Activated CD4-positive, CD25-positive, alpha-beta regulatory T cell treated with anti-CD3 and anti-CD28 coated beads, Interleukin-2, amount 50 U/mL, for 16 hours (primary cell): ENCODE measurements around the gene PDCD1.
"Not testable (repeated sequence)": the region's sequence is repeated elsewhere in the genome, so short reads cannot be mapped to it uniquely, and the experiment has no call there.

Source experiments
- DNase-seq: peaks from one replicate; pipeline ENCODE4 v3.0.0-alpha.2; 2020; ENCODE audit warnings: low read depth, low spot score

The PDCD1 gene

DNA sequence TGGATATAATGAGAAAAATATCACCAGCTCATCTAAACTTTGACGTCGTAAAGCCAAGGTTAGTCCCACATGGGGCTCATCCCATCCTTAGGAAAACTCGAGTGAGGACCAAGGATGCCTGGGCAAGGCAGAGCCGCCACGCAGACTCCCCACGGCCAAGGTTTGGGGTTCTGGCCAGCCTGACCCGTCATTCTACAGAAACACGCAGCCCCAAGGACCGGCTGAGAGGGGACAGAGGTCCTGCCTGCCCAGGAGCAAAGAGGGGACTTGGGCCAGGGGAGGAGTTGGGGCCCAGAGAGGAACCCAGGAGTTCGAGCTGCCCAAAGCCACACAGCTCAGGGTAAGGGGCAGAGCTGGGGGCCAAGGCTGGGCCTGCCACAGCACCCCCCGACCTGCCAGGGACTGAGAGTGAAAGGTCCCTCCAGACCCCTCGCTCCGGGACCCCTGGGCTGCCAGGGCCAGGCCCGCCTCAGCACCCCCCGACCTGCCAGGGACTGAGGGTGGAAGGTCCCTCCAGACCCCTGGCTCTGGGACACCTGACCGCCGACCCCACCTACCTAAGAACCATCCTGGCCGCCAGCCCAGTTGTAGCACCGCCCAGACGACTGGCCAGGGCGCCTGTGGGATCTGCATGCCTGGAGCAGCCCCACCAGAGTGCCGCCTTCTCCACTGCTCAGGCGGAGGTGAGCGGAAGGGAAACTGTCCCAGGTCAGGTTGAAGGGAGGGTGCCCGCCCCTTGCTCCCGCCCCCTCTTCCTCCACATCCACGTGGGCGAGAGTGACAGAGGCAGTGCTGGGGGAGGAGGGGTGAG, at the start of gene PDCD1:
PDCD1 (minus strand) TSS at position 689 of the 811 bp plus-strand sequence; CDS start at position 633, 56 bp downstream.
- DNase-seq = no peak

DNA sequence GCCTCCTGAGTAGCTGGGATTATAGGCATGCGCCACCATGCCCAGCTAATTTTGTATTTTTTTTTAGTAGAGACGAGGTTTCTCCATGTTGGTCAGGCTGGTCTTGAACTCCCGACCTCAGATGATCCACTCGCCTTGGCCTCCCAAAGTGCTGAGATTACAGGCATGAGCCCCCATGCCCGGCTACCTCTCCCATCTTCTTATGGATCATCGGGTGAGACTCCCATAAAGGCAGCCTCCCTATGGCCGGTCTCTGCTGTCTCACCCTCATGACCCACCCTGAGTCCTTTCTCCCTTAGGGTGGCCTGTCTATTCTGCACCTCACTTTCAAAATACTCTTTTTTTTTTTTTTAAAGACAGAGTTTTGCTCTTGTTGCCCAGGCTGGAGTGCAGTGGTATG, 49.1 kb upstream of the PDCD1 start:
- DNase-seq = not testable (repeated sequence)

DNA sequence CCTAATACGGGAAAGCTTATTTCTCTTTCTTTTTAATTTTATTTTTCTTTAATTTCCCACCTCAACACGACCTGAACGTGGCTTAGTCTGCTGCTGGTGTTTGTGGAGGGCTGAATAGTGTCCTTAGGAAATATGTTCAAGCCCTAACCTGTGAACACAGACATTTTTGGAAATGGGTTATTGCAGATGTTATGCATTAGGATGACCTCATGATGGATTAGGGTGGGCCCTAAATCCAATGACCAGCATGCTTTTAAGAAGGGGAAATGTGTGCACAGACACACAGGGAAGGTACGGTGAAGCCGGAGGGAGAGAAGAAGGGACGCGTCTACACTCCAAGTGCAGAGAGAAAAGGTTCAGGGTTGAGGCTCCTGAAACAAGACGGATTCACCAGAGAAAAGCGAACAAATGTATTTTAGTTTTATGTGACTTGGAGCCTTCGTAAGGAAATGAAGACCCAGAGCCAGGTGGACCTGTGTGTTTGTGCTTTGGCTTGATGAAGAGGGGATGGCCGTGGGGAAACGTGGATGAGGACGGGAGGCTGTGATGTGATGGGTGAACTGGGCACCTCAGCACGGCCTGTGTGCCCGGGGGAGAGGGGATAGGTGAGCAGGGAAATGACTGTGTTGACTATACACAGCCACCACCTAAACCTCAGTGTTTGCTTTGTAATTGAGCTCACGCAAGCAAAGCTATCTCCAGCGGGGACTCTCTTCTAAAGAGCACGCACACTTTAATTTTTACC, 48.3 kb upstream of the PDCD1 start:
- no peak for DNase-seq

DNA sequence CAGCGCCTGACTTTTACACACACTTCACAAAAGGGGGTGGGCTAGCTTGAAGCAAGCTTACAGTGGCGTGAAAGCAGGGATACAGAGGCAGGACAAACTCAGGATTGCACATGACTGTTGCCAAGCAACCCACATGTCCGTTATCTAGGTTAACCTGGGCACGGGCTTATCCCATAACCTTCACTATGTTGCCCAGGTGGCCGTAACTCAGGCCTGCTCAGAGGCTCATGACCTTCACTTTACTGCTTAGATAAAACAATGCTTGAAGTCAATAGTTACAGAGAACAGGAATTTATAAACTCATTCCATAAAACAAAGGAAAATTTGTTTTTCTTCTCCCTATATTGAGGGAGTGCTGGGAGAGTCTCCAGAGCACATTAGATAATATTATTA, 47.7 kb upstream of the PDCD1 start:
- not testable (repeated sequence) for DNase-seq

DNA sequence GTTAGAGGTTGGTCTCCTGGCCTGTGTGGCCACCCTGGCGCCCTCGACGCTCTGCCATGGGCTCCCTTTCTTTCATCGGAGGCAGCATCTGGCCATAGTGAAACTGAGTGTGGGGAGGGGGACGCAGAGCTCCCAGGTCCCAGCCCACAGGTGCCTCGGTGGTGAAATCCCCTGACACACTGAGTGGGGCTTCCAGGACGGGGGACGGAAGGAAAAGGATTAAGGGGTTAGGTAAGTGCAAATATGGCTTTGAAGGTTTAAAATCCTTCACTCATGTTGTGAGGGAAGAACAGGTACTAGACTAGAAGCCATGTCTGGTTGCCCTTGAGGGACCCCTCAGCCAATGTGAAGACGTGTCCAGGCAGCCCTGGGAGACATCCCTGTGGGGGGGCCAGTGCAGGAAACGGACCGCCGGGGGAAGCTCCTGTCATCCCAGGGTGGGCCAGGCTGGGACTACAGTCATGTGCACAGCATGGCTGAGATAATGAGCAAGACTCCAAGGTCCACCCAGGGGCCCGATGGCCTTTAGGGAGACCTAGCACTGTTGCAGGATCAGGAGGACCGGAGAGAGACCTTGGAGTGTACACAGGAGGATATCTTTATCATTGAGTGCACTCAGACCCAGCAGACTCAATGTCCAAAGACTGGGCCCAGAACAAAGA, 47.2 kb upstream of the PDCD1 start:
- DNase-seq = no peak

DNA sequence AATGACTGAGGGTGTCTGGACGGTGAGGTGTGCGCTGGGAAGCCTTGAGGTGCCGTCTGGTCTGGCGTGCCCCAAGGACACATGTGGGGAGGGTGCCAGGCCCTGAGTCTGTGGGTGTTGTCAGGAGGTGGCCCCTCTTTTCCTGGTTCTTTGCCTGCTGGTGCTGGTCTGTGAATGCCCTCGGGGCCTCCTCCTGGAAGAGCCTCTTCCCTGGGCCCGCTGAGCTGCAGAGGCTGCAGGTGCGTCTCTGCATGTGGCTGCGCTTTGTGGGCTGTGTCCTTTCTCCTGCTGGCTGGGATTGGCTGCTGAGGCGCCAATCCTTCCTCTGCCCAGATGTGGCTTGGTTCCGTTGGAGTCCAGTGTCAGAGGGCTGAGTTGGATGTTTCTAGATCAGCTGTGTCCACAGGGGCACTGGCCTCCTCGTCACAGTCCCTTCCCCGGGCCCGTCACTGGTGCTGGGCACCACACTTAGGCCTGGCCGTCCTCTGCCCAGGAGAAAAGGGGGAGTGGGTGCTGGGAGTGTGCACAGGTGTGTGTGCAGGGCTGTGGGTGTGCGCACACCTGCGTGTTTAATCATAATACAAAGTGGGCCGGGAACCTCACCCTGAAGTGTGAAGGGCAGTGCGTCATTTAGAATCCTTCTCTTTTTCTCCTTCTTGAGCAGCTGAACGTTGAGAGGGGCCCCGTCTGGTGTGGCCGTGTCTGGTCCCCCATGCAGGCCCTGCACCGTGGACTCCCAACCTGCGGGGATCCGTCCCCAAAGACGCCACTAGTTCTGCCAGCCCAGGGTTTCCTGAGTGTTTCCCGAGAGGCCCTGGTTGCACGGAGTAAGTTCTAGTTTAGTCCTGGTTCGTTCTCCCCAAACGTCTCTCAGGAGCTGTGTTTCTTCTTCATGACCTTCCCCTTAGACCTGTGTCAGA, 46.4 kb upstream of the PDCD1 start:
- no peak for DNase-seq

DNA sequence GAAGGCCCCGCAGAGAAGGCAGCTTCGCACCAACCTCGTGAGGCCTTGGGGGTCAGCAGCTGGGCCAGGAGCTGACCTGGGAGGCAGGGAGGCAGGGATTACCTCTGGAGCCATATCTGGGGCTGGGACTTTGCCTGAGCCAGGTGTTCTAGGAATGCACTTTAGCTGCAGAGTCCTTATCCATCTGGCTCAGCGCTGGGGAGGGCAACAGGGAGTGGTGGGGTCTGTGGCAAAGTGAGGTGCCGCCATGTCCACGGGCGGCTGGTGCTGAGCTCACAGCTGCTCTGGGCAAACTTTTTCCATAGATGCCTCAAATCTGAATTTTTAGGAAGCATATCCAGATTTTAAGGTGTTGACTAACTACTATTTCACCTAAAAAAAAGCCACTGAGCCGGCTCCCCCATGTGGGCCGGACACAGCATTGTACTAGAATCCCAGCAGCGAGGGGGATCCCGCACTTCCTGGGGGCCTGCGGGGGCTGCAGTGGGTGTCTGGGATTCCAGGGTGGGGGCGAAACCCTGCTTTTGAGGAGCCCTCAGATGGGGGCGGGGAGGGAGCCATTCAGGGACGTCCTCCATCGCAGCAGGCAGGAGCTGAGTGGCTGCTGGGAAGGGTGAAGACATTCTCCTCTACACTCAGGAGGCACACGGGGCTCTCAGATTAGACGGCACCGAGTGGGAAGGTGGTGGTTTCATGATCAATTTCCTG, 45.5 kb upstream of the PDCD1 start:
- DNase-seq = no peak

DNA sequence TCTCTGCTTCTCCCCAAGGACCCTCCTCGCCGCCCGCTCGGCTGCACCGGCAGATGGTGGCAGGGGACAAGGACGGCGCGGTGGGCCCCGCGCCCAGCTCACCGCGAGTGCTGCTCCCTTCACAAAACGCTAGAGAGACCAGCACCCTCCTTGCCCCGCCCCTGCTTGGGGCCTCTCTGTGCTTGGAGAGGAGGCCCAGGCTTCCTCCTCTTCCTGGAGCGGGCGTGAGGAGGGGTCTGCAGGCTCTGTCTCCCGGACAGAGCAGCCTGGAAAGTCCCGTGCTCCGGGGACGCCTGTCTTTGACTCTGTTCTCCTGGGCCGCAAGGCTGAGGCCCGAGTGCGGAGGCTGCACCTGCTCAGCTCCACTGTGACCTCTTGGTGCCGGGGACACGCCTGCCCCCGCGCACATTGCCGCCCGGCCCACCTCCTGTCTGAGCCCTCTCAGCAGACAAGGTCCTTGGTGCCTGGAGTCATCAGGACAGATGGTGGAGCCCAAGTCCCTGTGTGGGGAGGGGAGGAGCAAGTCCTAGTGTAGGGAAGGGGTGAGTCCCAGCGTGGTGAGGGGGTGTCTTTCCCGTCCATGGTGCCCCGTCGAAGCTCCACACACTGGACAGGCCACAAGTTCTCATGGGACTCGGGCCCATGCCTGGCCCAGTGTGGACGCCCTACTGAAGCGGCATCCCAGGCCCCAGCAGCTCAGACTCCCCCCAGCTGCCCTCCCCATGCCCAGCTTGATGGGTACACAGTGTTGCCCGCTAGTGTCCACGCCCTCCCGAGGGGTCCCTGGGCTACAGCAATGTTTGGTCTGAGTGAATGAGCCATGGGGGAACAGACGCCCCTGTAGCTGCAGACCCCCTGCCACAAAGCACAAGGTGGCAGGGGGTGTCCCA, 44.7 kb upstream of the PDCD1 start:
- DNase-seq = no peak

DNA sequence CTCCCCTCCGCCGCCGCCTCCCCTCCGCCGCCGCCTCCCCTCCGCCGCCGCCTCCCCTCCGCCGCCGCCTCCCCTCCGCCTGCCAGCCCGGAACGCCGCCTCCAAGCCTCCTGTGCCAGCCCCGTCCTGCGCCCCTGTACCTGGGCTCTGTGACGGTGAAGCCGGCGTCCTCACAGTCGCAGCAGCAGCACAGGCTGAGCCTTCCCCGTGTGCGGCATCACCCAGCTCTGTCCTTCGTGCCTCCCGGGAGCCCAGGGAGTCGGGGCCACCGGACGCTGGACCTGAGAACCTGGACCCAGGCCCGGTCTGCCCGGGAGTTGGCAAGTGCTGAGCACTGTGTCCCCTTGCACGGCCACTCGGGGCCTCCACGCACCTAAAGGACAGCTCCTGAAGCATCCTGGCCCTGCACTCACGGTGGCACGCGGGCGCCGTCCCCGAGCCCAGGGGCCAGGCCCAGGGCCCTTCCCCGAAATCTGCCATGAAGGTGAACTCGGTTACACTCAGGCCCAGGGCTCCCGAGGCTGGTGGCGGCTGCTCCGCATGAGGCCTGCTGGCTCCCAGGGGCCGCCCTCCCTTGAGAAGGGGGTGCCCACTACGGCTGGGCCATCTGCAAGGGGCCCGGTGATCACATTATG, 43.8 kb upstream of the PDCD1 start:
- DNase-seq = no peak

DNA sequence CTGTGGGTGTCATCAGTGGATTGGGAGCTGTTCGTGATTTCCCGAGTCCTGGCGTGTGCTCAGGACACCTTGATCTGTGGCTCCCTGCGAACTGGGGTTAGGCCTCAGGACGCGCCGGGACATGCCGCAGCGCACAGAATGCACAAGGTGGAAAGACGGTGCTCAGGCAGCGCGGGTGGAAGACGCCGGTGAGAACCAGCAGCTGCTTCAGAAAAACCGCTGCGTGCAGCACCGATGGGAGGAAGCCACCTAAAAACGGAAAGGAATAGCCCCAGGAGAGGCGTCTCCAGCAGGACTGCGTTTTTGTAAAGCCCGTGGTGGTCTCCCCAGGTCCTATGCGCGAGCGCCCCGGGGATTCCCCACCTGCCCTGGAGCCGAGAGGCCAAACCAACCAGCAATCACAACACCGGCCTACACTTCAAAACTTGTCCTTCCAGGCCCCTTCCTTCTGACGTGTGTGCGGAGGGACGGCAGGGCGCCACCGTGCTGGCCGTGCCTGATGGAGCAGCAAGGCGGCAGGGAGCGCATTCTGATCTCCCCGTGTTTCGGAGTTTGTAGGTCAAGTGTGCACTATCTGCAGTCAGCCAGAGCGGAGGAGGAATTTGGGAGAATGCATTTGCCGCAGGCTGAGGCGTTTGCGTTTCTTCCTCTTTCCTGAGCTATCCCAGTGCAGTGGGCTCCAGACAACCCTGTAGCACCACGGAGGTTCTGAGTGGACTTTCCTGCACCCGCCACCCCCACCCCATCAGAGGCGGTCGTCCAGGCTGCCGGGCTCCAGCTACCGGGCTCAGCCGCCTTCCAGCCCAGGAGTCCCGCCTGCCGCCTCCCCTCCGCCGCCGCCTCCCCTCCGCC, 43.0 kb upstream of the PDCD1 start:
- DNase-seq = no peak

DNA sequence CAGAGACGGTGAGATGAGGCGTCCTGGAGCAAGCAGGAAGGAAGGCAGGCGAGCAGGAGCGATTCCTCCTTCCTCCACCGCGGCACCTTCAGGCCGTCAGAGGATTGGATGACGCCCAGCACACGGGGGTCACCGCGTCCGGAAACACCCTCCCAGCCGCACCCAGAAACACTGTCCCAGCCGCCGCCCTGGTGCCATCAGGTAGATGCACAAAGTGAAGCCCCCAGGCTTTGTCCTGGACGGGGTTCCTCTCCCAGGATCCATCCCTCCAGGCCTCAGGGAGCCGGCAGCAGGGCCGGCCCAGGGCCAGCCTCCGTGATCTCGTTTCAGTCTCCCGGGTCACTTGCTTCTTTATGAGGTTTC, 42.3 kb upstream of the PDCD1 start:
- no peak for DNase-seq

DNA sequence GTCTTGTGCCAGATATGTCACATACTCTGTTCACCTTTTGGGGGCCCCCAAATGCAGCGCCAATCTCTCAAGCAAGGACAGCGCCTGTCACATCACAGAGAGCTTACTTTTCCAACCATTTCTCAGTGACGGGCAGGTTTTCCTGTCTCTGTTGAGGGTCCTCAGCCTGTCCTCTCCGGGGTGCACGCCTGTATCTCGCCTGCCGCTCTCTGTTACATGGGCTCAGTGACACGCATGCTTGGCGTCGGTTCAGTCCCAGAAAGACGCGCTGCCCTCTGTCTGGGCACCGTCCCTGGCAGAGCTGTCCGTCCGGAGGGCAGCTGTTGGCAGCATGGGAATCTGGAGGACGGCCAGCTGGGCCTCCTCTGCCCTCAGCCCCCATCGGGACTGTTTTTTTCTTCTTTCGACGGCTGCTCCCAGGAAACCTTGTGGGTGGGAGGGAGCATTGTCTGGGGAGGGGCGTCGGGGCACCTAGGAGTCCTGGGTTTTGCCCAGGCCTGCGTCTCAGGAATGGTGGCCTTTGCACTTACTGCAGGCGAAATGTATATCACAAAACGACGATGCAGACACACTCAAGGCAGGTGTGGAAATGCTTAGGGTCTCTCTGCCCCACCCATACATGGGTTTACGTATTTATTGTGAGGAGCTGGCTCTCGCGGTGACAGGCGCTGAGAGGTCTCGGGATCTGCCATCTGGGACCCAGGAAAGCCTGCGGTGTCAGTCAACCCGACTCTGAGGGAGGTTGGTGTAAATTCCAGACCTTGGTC, 41.7 kb upstream of the PDCD1 start:
- DNase-seq = no peak

DNA sequence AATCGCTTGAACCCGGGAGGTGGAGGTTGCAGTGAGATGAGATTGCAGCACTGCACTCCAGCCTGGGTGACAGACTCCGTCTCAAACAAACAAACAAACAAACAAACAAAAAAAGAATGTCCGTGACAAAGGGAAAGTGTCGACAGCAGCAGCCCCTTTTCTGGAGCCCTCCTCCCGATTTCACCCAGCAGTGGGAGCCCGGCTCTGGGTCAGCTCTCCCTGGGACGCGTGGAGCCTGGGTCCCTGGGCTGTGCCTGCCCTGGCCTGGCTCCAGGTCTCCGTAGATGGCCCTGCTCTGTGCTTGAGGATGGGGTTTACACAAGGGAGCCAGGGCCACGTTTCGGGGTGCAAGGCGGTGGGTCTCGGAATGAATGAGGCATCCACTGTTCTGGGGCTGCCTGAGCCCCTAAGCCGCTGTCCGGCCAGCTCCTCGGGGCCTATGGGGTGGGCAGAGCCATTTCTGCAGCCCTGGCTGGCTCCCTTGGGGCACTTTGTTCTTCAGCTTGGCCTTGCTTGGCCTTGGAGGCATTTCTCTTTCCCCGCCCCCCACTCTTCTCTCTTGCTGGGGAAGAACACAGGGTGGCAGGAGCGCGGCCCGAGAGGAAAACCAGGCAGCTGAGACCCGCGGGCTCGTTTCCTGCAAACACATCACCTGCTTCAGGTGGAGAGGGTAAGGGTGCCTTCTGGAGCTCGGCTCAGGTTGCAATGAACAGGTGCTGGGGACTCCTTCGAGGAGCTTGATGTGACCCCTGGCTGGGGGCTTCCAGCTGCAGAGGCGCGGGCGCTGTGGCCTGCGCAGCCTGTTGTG, 40.0 kb upstream of the PDCD1 start:
- no peak for DNase-seq

DNA sequence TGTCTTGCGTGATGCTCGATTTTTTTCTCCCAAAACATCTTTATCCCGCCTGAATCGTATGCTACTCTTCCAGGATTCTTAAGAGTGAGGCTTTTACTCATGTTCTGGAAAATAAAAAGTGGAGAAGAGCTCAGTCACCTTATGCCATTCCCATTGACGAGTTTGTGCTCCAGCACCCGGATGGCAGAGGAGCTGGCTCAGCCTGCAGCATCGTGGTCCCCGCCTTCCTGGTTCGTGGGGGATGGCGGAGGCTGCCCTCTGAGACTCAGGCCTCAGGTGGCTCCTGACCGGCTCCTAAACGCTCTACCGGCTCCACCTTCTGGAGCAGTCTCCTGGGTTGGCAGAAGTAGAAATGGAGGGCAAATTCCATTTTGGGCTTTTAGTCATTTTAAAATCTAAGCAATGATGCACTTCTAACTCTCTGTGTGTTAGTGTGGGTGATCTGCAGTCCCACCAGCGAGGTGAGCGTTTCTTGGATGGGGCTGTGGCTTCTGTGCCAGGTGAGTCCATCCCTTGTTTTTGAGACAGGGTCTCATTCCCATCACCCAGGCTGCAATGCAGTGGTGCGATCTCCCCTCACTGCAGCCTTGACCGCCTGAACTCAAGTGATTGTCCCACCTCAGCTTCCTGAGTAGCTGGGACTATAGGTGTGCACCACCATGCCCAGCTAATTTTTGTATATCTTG, 38.7 kb upstream of the PDCD1 start:
- DNase-seq = no peak

DNA sequence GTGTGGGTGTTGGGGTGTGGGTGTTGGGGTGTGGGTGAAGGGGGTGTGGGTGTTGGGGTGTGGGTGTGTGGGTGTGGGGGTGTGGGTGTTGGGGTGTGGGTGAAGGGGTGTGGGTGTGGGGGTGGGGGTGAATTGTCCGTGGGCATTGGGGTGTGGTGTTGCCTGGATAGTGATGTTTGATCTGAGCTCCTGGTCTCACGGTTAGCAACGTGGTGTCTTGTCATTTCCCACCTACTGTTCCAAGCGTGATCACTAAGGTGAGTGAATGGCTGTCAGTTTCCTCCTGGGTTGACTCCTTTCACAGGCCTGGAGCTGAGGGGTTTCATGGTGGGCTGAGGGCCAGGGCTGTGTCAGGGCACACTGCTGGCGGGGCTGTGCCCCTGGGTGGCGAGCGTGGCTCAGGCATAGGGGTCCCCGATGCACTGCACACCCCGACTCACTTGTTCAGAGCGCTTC, 38.1 kb upstream of the PDCD1 start:
- DNase-seq = no peak
